ENCODE results near the gene ADGRG1.
"Not testable (repeated sequence)": the region's sequence is repeated elsewhere in the genome, so short reads cannot be mapped to it uniquely, and the experiment has no call there.

ADGRG1 gene

DNA sequence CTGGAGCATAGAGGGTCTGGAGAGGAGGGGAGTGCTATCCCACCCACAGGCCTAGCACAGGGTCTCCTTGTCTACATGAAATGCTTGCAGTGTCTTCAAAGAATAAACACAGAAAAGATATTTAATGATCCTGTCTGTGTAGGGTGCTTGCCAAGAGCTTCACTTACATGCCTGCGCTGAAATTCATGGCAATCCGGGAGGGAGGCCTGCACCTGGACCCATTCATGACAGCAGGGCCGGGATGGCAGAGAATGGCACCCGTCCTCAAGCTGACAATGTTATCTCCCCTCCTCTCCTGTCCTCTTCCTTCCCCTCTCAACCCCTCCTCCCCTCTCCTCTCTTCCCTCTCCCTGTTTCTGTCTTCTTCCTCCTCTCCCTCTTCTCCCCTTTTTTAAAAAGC lies 41.8 kb downstream of the ADGRG1 start:
- Histone ChIP-seq H2AFZ (ENCODE audit: low read length) (no peak overlapping the region), H3K79me2 (ENCODE audit: low read length) (no peaks in the 10 kb centered on the region), H3K9me3 (replicated peaks; ENCODE audit: insufficient read depth, low read length) (no peaks in the 10 kb centered on the region), H3K36me3 (replicated peaks; ENCODE audit: insufficient read depth, low read length) (no peaks in the 10 kb centered on the region), H3K27me3 (replicated peaks; ENCODE audit: insufficient read depth, low read length) (peaks cover 15% of the 10 kb centered on the region; the same call in 1 of the 2 replicates), H4K20me1 (ENCODE audit: insufficient read depth, low read length) (no peaks in the 10 kb centered on the region), H3K27ac (ENCODE audit: low read length) (no peak overlapping the region), H3K4me2 (ENCODE audit: low read depth, low read length) (no peak overlapping the region), H3K4me1 (ENCODE audit: low read length) (no peaks in the 10 kb centered on the region), H3F3A (ENCODE audit: insufficient read depth, low read length) (no peaks in the 10 kb centered on the region), H3K9me2 (replicated peaks; ENCODE audit: insufficient read depth, low read length) (no peaks in the 10 kb centered on the region), H3K9ac (ENCODE audit: low read length) (no peak overlapping the region), H3K4me3 (ENCODE audit: low read length) (no peak overlapping the region)
- no peak for DNase-seq
- TF ChIP-seq, protein P1, sequence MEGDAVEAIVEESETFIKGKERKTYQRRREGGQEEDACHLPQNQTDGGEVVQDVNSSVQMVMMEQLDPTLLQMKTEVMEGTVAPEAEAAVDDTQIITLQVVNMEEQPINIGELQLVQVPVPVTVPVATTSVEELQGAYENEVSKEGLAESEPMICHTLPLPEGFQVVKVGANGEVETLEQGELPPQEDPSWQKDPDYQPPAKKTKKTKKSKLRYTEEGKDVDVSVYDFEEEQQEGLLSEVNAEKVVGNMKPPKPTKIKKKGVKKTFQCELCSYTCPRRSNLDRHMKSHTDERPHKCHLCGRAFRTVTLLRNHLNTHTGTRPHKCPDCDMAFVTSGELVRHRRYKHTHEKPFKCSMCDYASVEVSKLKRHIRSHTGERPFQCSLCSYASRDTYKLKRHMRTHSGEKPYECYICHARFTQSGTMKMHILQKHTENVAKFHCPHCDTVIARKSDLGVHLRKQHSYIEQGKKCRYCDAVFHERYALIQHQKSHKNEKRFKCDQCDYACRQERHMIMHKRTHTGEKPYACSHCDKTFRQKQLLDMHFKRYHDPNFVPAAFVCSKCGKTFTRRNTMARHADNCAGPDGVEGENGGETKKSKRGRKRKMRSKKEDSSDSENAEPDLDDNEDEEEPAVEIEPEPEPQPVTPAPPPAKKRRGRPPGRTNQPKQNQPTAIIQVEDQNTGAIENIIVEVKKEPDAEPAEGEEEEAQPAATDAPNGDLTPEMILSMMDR (IDR thresholded peaks at IDR 0.05; ENCODE audit: low read length) = no peak
- no peak for TF ChIP-seq EZH2phosphoT487 (IDR thresholded peaks at IDR 0.05; ENCODE audit: low read length)
- TF ChIP-seq EZH2 (optimal IDR thresholded peaks at IDR 0.05; ENCODE audit: low read depth, low read length) = no peak

DNA sequence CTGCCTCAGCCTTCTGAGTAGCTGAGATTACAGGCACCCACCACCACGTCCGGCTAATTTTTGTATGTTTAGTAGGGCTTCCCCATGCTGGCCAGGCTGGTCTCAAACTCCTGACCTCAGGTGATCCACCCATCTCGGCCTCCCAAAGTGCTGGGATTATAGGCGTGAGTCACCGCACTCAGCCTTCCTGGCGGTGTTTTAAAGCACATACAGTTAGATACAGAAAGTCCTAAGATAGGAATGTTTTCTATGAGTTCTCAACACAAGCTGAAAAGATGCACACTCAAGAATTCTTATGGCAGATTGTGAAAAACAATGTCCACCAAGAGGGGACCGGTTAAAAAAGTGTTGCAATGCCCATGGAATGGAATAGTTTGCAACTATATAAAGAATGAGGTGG lies 43.0 kb downstream of the ADGRG1 start:
- not testable (repeated sequence) for H3K4me1 ChIP-seq (ENCODE audit: low read length); H4K20me1 ChIP-seq (ENCODE audit: insufficient read depth, low read length); H3F3A ChIP-seq (ENCODE audit: insufficient read depth, low read length); H3K4me3 ChIP-seq (ENCODE audit: low read length); H3K9me2 ChIP-seq (replicated peaks; ENCODE audit: insufficient read depth, low read length); H3K36me3 ChIP-seq (replicated peaks; ENCODE audit: insufficient read depth, low read length); H3K27ac ChIP-seq (ENCODE audit: low read length); H3K9ac ChIP-seq (ENCODE audit: low read length); H3K4me2 ChIP-seq (ENCODE audit: low read depth, low read length); DNase-seq; H2AFZ ChIP-seq (ENCODE audit: low read length); H3K9me3 ChIP-seq (replicated peaks; ENCODE audit: insufficient read depth, low read length); H3K79me2 ChIP-seq (ENCODE audit: low read length)
- H3K27me3 ChIP-seq (replicated peaks; ENCODE audit: insufficient read depth, low read length) = peaks cover 24% of the 10 kb centered on the region; the same call in 1 of the 2 replicates

DNA sequence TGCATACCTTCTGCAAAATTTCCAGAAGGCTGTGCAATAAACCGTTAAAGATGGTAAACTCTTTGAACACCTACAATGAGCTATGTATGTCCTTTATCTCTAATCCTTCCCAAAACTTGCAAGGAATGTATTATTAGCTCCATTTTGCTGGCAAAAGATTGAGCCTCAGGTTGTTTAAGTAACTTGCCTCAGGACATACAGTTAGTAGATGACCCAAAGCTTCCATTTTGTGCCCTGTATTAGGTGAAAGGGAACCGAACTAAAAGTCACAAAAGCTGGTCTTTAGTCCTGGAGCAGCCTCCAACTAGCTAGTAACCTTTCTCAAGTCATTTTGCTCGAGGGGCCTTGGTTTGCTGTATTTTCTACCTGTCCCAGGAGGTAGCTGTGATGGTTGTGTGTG lies 44.0 kb downstream of the ADGRG1 start:
- H3K9ac ChIP-seq (ENCODE audit: low read length) = no peak overlapping the region
- DNase-seq = no peak
- TF ChIP-seq, protein P1 (IDR thresholded peaks at IDR 0.05; ENCODE audit: low read length) = no peak
- no peaks in the 10 kb centered on the region for H4K20me1 ChIP-seq (ENCODE audit: insufficient read depth, low read length)
- H3F3A ChIP-seq (ENCODE audit: insufficient read depth, low read length) = no peaks in the 10 kb centered on the region
- no peak overlapping the region for H3K4me3 ChIP-seq (ENCODE audit: low read length)
- H3K79me2 ChIP-seq (ENCODE audit: low read length) = no peaks in the 10 kb centered on the region
- H3K27ac ChIP-seq (ENCODE audit: low read length) = no peak overlapping the region
- H2AFZ ChIP-seq (ENCODE audit: low read length) = no peak overlapping the region
- peaks cover 24% of the 10 kb centered on the region; the same call in 1 of the 2 replicates for H3K27me3 ChIP-seq (replicated peaks; ENCODE audit: insufficient read depth, low read length)
- no peak overlapping the region for H3K4me2 ChIP-seq (ENCODE audit: low read depth, low read length)
- H3K9me2 ChIP-seq (replicated peaks; ENCODE audit: insufficient read depth, low read length) = no peaks in the 10 kb centered on the region
- H3K9me3 ChIP-seq (replicated peaks; ENCODE audit: insufficient read depth, low read length) = no peaks in the 10 kb centered on the region
- no peaks in the 10 kb centered on the region for H3K36me3 ChIP-seq (replicated peaks; ENCODE audit: insufficient read depth, low read length)
- H3K4me1 ChIP-seq (ENCODE audit: low read length) = no peaks in the 10 kb centered on the region

DNA sequence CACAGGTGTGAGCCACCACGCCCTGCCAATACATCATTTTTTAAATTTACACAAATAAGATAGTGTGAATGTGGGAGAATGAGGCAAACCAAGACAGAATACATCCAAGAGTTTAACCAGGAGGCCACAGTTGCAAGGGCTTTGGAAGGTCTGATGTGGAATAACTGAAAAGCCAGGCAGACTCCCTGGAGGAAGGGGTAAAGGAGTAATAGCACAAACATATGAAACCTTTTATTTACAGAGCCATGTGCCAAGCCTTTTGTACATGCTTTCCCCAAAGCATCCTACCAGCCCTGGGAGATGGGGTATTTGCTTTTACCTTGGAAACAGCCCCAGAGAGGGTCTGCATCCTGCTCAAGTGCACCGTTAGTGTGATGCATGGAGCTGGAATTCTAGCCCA lies 44.4 kb downstream of the ADGRG1 start:
- H3K36me3 ChIP-seq (replicated peaks; ENCODE audit: insufficient read depth, low read length) = no peaks in the 10 kb centered on the region
- H3K27ac ChIP-seq (ENCODE audit: low read length) = no peak overlapping the region
- DNase-seq = no peak
- no peak overlapping the region for H2AFZ ChIP-seq (ENCODE audit: low read length)
- no peak overlapping the region for H3K4me2 ChIP-seq (ENCODE audit: low read depth, low read length)
- H3K27me3 ChIP-seq (replicated peaks; ENCODE audit: insufficient read depth, low read length) = peaks cover 24% of the 10 kb centered on the region; the same call in 1 of the 2 replicates
- TF ChIP-seq EZH2 (optimal IDR thresholded peaks at IDR 0.05; ENCODE audit: low read depth, low read length) (no peak), EZH2phosphoT487 (IDR thresholded peaks at IDR 0.05; ENCODE audit: low read length) (no peak)
- TF ChIP-seq, protein P1 (IDR thresholded peaks at IDR 0.05; ENCODE audit: low read length) = no peak
- H3K9me3 ChIP-seq (replicated peaks; ENCODE audit: insufficient read depth, low read length) = no peaks in the 10 kb centered on the region
- no peaks in the 10 kb centered on the region for H3K9me2 ChIP-seq (replicated peaks; ENCODE audit: insufficient read depth, low read length)
- no peaks in the 10 kb centered on the region for H4K20me1 ChIP-seq (ENCODE audit: insufficient read depth, low read length)
- no peaks in the 10 kb centered on the region for H3K79me2 ChIP-seq (ENCODE audit: low read length)
- H3F3A ChIP-seq (ENCODE audit: insufficient read depth, low read length) = no peaks in the 10 kb centered on the region
- no peak overlapping the region for H3K9ac ChIP-seq (ENCODE audit: low read length)
- no peaks in the 10 kb centered on the region for H3K4me1 ChIP-seq (ENCODE audit: low read length)
- no peak overlapping the region for H3K4me3 ChIP-seq (ENCODE audit: low read length)
